IMR-90 (cell line): ENCODE data around the gene CPEB1. TPM values are rescaled to one million over a fixed set of nuclear protein-coding genes. Genes with fewer than 3 reads are reported as not detected.
"Not testable (repeated sequence)": the region's sequence is repeated elsewhere in the genome, so short reads cannot be mapped to it uniquely, and the experiment has no call there.

Experiments used
- ATAC-seq: fragments of 200-7000 bp; cut with Tn5 transposase; 2 replicates; pipeline ENCODE4 v1.9.1; 2020; ENCODE audit warnings: low read depth, mild to moderate bottlenecking, moderate library complexity
- BruUV-seq: library from RNA; stranded (reverse); fragments of 400-500 nt; replicated peaks from 2 replicates; lab custom pipeline; 2021; lab: Mats Ljungman, UMichigan
- CTCF ChIA-PET: fragments of 300-600 bp; formaldehyde crosslinking; extraction: SDS; loops from one replicate; lab custom pipeline; 2021; ENCODE audit warnings: antibody characterized with exemption; lab: Yijun Ruan, JAX
- POLR2A ChIA-PET: fragments of 300-600 bp; sonication (Branson Sonifier 250); formaldehyde crosslinking; loops from one replicate; lab custom pipeline; 2022; ENCODE audit warnings: antibody characterized with exemption; ENCODE audit not compliant: unreplicated experiment; lab: Charles Lee
- DNase-seq: peaks from one replicate; pipeline ENCODE4 v3.0.0; 2013
- H2AFZ ChIP-seq: replicated peaks from 2 replicates; pipeline ENCODE3; 2013; ENCODE audit warnings: low read length, mild to moderate bottlenecking; ENCODE audit not compliant: poor library complexity
- H2AK5ac ChIP-seq: 2 replicates; pipeline ENCODE4 v1.6.1; 2013; ENCODE audit warnings: low read depth, low read length, inconsistent platforms
- H2AK9ac ChIP-seq: replicated peaks from 2 replicates; pipeline ENCODE3; 2013; ENCODE audit warnings: mild to moderate bottlenecking, low read depth, low read length, moderate library complexity; ENCODE audit not compliant: poor library complexity
- H2BK120ac ChIP-seq: 2 replicates; pipeline ENCODE4 v1.6.1; 2013; ENCODE audit warnings: low read depth, low read length, inconsistent platforms
- H2BK15ac ChIP-seq: 3 replicates; pipeline ENCODE4 v1.6.1; 2013; ENCODE audit warnings: low read depth, low read length, inconsistent platforms
- H2BK20ac ChIP-seq: 2 replicates; pipeline ENCODE4 v1.6.1; 2013; ENCODE audit warnings: low read depth, mild to moderate bottlenecking, inconsistent platforms, low read length, moderate library complexity
- H2BK5ac ChIP-seq: 2 replicates; pipeline ENCODE4 v1.6.1; 2013; ENCODE audit warnings: mild to moderate bottlenecking, low read depth, low read length, inconsistent platforms; ENCODE audit not compliant: poor library complexity, severe bottlenecking
- H3K14ac ChIP-seq: replicated peaks from 2 replicates; pipeline ENCODE4 v1.6.1; 2013; ENCODE audit warnings: low read depth, low read length, inconsistent platforms
- H3K18ac ChIP-seq: 2 replicates; pipeline ENCODE4 v1.6.1; 2013; ENCODE audit warnings: low read depth, low read length, control low read depth
- H3K23ac ChIP-seq: 2 replicates; pipeline ENCODE4 v1.6.1; 2013; ENCODE audit warnings: low read depth, low read length, inconsistent platforms
- H3K27ac ChIP-seq: 2 replicates; pipeline ENCODE4 v1.5.1; 2013; ENCODE audit warnings: mild to moderate bottlenecking, control low read depth, low read length; ENCODE audit not compliant: insufficient read depth
- H3K27me3 ChIP-seq: 2 replicates; pipeline ENCODE4 v1.6.1; 2013; ENCODE audit warnings: low read length; ENCODE audit not compliant: control insufficient read depth, insufficient read depth
- H3K36me3 ChIP-seq: 2 replicates; pipeline ENCODE4 v1.6.1; 2013; ENCODE audit warnings: low read length, mixed read lengths; ENCODE audit not compliant: control insufficient read depth, insufficient read depth
- H3K4ac ChIP-seq: 2 replicates; pipeline ENCODE4 v1.6.1; 2013; ENCODE audit warnings: low read depth, low read length, inconsistent platforms
- H3K4me1 ChIP-seq: 2 replicates; pipeline ENCODE4 v1.6.1; 2013; ENCODE audit warnings: low read length, mixed read lengths; ENCODE audit not compliant: control insufficient read depth, insufficient read depth
- H3K4me2 ChIP-seq: 2 replicates; pipeline ENCODE4 v1.6.1; 2013; ENCODE audit warnings: low read depth, mild to moderate bottlenecking, control low read depth, low read length, moderate library complexity
- H3K4me3 ChIP-seq: 2 replicates; pipeline ENCODE4 v1.5.1; 2013; ENCODE audit warnings: low read depth, mild to moderate bottlenecking, control low read depth, low read length, moderate library complexity; ENCODE audit not compliant: insufficient read depth
- H3K56ac ChIP-seq: 2 replicates; pipeline ENCODE4 v1.6.1; 2013; ENCODE audit warnings: low read length, inconsistent platforms; ENCODE audit not compliant: insufficient read depth; ENCODE audit errors: extremely low read depth
- H3K79me1 ChIP-seq, 2 experiments: 2 replicates each; pipeline ENCODE4 v1.6.1; 2013; ENCODE audit warnings: low read length in 2 of 2, inconsistent platforms in 1 of 2, low read depth in 1 of 2
- H3K9ac ChIP-seq: 2 replicates; pipeline ENCODE4 v1.6.1; 2013; ENCODE audit warnings: low read depth, low read length, control low read depth
- H3K9me1 ChIP-seq: 2 replicates; pipeline ENCODE4 v1.6.1; 2013; ENCODE audit warnings: low read length, inconsistent platforms; ENCODE audit not compliant: insufficient read depth
- H3K9me3 ChIP-seq: 2 replicates; pipeline ENCODE4 v1.6.1; 2013; ENCODE audit warnings: low read length; ENCODE audit not compliant: control insufficient read depth, insufficient read depth
- H4K20me1 ChIP-seq: 2 replicates; pipeline ENCODE4 v1.6.1; 2013; ENCODE audit warnings: low read length, inconsistent platforms; ENCODE audit not compliant: insufficient read depth
- H4K5ac ChIP-seq: 2 replicates; pipeline ENCODE4 v1.6.1; 2013; ENCODE audit warnings: mild to moderate bottlenecking, low read depth, low read length, control low read depth
- H4K8ac ChIP-seq, 2 experiments: 2 replicates each; pipeline ENCODE4 v1.6.1; 2013; ENCODE audit warnings: low read depth in 2 of 2, low read length in 2 of 2, control low read depth in 1 of 2, inconsistent platforms in 1 of 2
- H4K91ac ChIP-seq: 2 replicates; pipeline ENCODE4 v1.6.1; 2013; ENCODE audit warnings: low read depth, low read length, inconsistent platforms; ENCODE audit not compliant: insufficient read depth
- BHLHE40 ChIP-seq: fragments of 150-350 bp; IDR thresholded peaks from 2 replicates; pipeline ENCODE4 v1.6.1; 2016; ENCODE audit warnings: mild to moderate bottlenecking, low read depth, low read length
- FOS ChIP-seq: fragments of 150-350 bp; IDR thresholded peaks from 2 replicates; pipeline ENCODE4 v1.6.1; 2016; ENCODE audit warnings: low read depth, low read length
- MXI1 ChIP-seq: IDR thresholded peaks from 2 replicates; pipeline ENCODE4 v1.6.1; 2012; ENCODE audit warnings: low read depth, mild to moderate bottlenecking, low read length, moderate library complexity, borderline replicate concordance
- NFE2L2 ChIP-seq: fragments of 150-350 bp; IDR thresholded peaks from 2 replicates; pipeline ENCODE4 v1.6.1; 2016; ENCODE audit warnings: low read depth, mild to moderate bottlenecking, low read length
- RAD21 ChIP-seq: IDR thresholded peaks from 2 replicates; pipeline ENCODE4 v1.6.1; 2012; ENCODE audit warnings: low read length, improper control_type of control experiment
- WGBS, 2 experiments: methylation state at CpG; one replicate each; pipeline versions ENCODE4 v1.1.5 to v1.1.7; 2013; ENCODE audit warnings: missing lambda C conversion rate in 2 of 2; ENCODE audit not compliant: insufficient read length in 1 of 2; ENCODE audit errors: extremely low coverage in 2 of 2; 5-methylcytosine and 5-hydroxymethylcytosine counted together
- dilution Hi-C: fragments of 300-500 bp; cut with HindIII; formaldehyde crosslinking; loops from one replicate; pipeline ENCODE4 v1.14.3; 2018; ENCODE audit warnings: low sequenced_read_pairs; ENCODE audit not compliant: unreplicated experiment
- in situ Hi-C: fragments of 300-500 bp; cut with MboI; formaldehyde crosslinking; loops from 3 replicates; pipeline ENCODE4 v1.14.3; 2019; ENCODE audit warnings: low sequenced_read_pairs, inconsistent platforms, mixed read lengths
- intact Hi-C: fragments of 100-400 bp; cut with micrococcal nuclease; formaldehyde crosslinking; loops from 2 replicates; pipeline ENCODE4 v1.10.0; 2022
- polyA plus RNA-seq, 3 experiments: library from polyadenylated mRNA; depleted of rRNA; stranded (reverse); fragments of >200 nt; gene quantifications; 2 replicates each; pipeline ENCODE4 v1.2.3, GENCODE V29; 2012; ENCODE audit warnings: low replicate concordance in 1 of 3
- total RNA-seq: library from RNA; depleted of rRNA; stranded (reverse); fragments of >200 nt; gene quantifications from 2 replicates; pipeline ENCODE4 v1.2.3, GENCODE V29; 2012

Gene CPEB1
- total and polyA plus RNA-seq, 2 of the 4 experiments (the other 2 are of a cell fraction) = 8.9 to 12.5 TPM

DNA sequence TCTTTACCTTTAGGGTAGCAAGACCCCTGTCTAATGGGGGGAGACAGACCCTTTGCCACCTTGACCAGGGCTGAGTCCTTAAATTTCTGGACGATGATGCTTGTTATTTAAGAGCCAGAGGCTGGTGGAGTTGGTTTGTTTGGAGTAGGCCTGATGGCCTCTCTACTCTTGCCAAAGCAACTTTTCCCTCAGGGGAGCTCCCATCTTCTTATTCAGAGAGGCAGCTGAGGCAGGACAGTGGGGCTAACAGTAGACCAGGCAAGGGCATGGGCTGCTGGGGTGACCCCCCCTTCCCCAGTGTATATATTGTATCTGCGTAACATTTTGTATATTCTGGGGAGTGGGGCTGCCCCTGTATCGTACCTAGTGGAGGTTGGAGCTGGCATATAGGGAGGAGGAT is 117.2 kb downstream of the CPEB1 start:
- H2BK120ac ChIP-seq = no peak overlapping the region
- in situ Hi-C loops (loop anchor here (10.0 kb wide), 3 partner anchors 155 to 475 kb away; no protein-coding TSS in a partner anchor), dilution Hi-C loops (no loop called here), intact Hi-C loops (no loop called here)
- no peak overlapping the region for H4K91ac ChIP-seq
- no peaks in the 10 kb centered on the region for H3K27me3 ChIP-seq
- H3K27ac ChIP-seq = no peak overlapping the region
- WGBS, 2 experiments = no CpG with 5 or more reads among the region's 3 CpGs
- no TSS peak for BruUV-seq
- no peak overlapping the region for H3K4ac ChIP-seq
- H2BK15ac ChIP-seq = no peak overlapping the region
- H3K56ac ChIP-seq = no peak overlapping the region
- H3K9me1 ChIP-seq = 0 out of 2 replicates have a peak, but pooled peaks cover 2% of the 10 kb centered on the region
- no peak overlapping the region for H2AFZ ChIP-seq
- H3K9me3 ChIP-seq = no peaks in the 10 kb centered on the region
- H4K20me1 ChIP-seq = no peaks in the 10 kb centered on the region; the same call in 1 of the 2 replicates
- no peak overlapping the region for H3K23ac ChIP-seq
- no peak overlapping the region for H3K9ac ChIP-seq
- ChIA-PET POLR2A (no interaction called here), CTCF (interaction anchor here (1.3 to 1.7 kb wide), 2 partner anchors 10 to 13 kb away, joined by 4 to 6 read pairs; partner anchors contain the start of gene RPS17)
- no peak for TF ChIP-seq MXI1
- TF ChIP-seq NFE2L2 = no peak
- no peak for TF ChIP-seq BHLHE40
- no peak for TF ChIP-seq FOS
- no peak for TF ChIP-seq RAD21
- H3K4me3 ChIP-seq = no peak overlapping the region
- ATAC-seq (no peak), DNase-seq (no peak)
- no peak overlapping the region for H3K18ac ChIP-seq
- H3K4me1 ChIP-seq = no peaks in the 10 kb centered on the region; the same call in 1 of the 2 replicates
- H2BK5ac ChIP-seq = no peak overlapping the region
- H4K5ac ChIP-seq = no peak overlapping the region
- H4K8ac ChIP-seq = no peak overlapping the region
- H2AK9ac ChIP-seq = peak overlapping the region; percentile 81
- H3K4me2 ChIP-seq = no peak overlapping the region
- H2BK20ac ChIP-seq = no peak overlapping the region
- 0 out of 4 replicates have a peak, but pooled peaks cover 0 to 5% of the 10 kb centered on the region in 2 experiments for H3K79me1 ChIP-seq
- no peak overlapping the region for H2AK5ac ChIP-seq
- peaks cover 9% of the 10 kb centered on the region; the same call in 1 of the 2 replicates for H3K36me3 ChIP-seq
- no peak overlapping the region for H3K14ac ChIP-seq

DNA sequence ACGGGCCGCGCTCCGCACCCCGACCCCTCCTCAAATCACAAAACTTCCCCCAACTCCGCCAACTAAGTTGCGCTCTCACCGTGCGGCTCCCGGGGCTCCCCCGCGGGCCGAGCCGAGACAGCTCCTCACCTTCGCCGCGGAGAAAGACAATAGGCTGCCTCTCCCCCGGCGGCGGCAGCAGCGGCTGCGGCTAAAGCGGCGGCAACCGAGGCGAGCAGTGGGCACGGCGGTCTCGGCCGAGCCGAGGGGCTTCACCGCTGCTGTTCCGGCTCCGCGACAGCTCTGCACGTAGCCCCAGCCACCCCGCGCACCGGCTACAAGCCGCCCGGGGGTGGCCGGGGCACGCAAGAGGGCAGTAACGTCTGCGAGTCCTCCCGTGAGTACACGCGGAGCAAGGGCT is 133.6 kb downstream of the CPEB1 start:
- H2AK9ac ChIP-seq, H3K36me3 ChIP-seq, H2AK5ac ChIP-seq, H3K9ac ChIP-seq, H4K91ac ChIP-seq, H3K27me3 ChIP-seq, H4K8ac ChIP-seq, H3K14ac ChIP-seq, dilution Hi-C loops, H3K9me1 ChIP-seq, POLR2A ChIA-PET, H2AFZ ChIP-seq, H3K4ac ChIP-seq, DNase-seq, in situ Hi-C loops, H4K5ac ChIP-seq, BruUV-seq, H2BK15ac ChIP-seq, H3K23ac ChIP-seq, H3K79me1 ChIP-seq, H3K4me3 ChIP-seq, H4K20me1 ChIP-seq, H3K27ac ChIP-seq, ATAC-seq, CTCF ChIA-PET, H2BK20ac ChIP-seq, intact Hi-C loops, H3K9me3 ChIP-seq, H3K4me2 ChIP-seq, H2BK120ac ChIP-seq, H3K4me1 ChIP-seq, H2BK5ac ChIP-seq, H3K56ac ChIP-seq, H3K18ac ChIP-seq: not testable (repeated sequence)
- WGBS, 2 experiments = no CpG with 5 or more reads among the region's 48 CpGs
